ENCODE measurements around the gene TCF12. TPM values are rescaled to one million over a fixed set of nuclear protein-coding genes. Genes with fewer than 3 reads are reported as not detected.

Gene TCF12
- total RNA-seq, 1 experiment from 2014 or later, result 76.7 TPM

DNA sequence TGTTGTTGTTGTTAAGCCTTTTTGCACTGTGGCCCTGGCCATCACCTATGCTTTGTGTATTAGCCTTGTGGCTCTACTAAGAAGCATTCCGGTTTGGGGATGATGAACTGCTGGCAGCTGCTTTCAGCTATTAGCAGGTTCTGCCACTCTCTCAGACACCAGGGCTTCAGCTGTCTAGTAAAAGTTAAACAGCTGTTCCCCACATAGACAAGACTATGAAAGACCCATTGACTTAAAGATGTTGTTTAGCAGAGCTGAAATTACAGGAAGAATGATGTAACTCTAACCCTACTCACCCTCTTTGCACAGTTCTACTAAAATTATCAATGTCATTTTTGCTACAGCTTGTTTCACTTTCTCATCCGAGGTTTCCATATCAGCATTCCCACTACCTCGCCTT, 326.7 kb downstream of the TCF12 start:
- Histone ChIP-seq H3K23ac (ENCODE audit: insufficient read length, low read depth, low read length) (no peak overlapping the region), H4K8ac (replicated peaks; ENCODE audit: insufficient read length, low read depth, low read length) (no peak overlapping the region), H3K4me2 (ENCODE audit: insufficient read depth, insufficient read length, low read length) (no peak overlapping the region), H3K27ac (ENCODE audit: insufficient read length, low read depth, low read length) (no peak overlapping the region), H2BK5ac (ENCODE audit: insufficient read length, low read length) (no peak overlapping the region), H3K56ac (ENCODE audit: insufficient read length, low read depth, low read length) (no peak overlapping the region), H2BK120ac (ENCODE audit: low read depth, low read length, poor library complexity, severe bottlenecking) (no peak overlapping the region), H3K4me1 (ENCODE audit: insufficient read depth, low read length) (no peaks in the 10 kb centered on the region), H4K20me1 (ENCODE audit: control insufficient read depth, insufficient read depth, insufficient read length) (no peaks in the 10 kb centered on the region), H2AK5ac (ENCODE audit: insufficient read length, low read length) (no peak overlapping the region), H2BK12ac (ENCODE audit: insufficient read length, low read depth, low read length) (no peak overlapping the region), H3K9me3 (ENCODE audit: control insufficient read depth, low read depth, low read length) (no peaks in the 10 kb centered on the region), H3K23me2 (ENCODE audit: insufficient read length, low read depth, low read length, poor library complexity, severe bottlenecking) (no peaks in the 10 kb centered on the region), H3K14ac (ENCODE audit: insufficient read depth, low read length) (no peak overlapping the region), H3K4ac (ENCODE audit: low read depth, low read length) (no peak overlapping the region), H3T11ph (ENCODE audit: low read length) (no peak overlapping the region), H2BK20ac (ENCODE audit: low read depth, low read length, poor library complexity, severe bottlenecking) (no peak overlapping the region), H4K91ac (ENCODE audit: insufficient read length, low read depth, low read length) (no peak overlapping the region), H2AFZ (ENCODE audit: low read length) (no peak overlapping the region), H3K27me3 (ENCODE audit: insufficient read depth, low read length) (no peaks in the 10 kb centered on the region), H3K9ac (ENCODE audit: extremely low read depth, insufficient read length, low read length) (no peak overlapping the region), H3K18ac (ENCODE audit: insufficient read length, low read depth, low read length) (no peak overlapping the region), H2BK15ac (ENCODE audit: low read depth, low read length) (no peak overlapping the region), H4K5ac (ENCODE audit: insufficient read length, low read depth, low read length) (no peak overlapping the region), H3K79me2 (ENCODE audit: insufficient read depth, low read length) (no peaks in the 10 kb centered on the region), H3K79me1 (ENCODE audit: insufficient read depth, low read depth, low read length, poor library complexity, severe bottlenecking) (no peaks in the 10 kb centered on the region)
- Mint-ChIP-seq H3K9me3 (no peaks in the 10 kb centered on the region), H3K4me1 (peaks cover 7 to 9% of the 10 kb centered on the region in 2 experiments; a peak in 3 of 4 replicates), H3K4me3 (no peak overlapping the region), H3K27ac (0 out of 7 replicates have a peak overlapping the region, but pooled peaks of 1 of the 3 experiments have one; percentile 15), H3K27me3 (ENCODE audit: low read depth) (no peaks in the 10 kb centered on the region), H3K36me3 (ENCODE audit: insufficient read depth in 1 of 3, low read depth in 3 of 3) (peaks cover 43 to 60% (median 47%) of the 10 kb centered on the region in 3 experiments)
- TF ChIP-seq, protein P1, sequence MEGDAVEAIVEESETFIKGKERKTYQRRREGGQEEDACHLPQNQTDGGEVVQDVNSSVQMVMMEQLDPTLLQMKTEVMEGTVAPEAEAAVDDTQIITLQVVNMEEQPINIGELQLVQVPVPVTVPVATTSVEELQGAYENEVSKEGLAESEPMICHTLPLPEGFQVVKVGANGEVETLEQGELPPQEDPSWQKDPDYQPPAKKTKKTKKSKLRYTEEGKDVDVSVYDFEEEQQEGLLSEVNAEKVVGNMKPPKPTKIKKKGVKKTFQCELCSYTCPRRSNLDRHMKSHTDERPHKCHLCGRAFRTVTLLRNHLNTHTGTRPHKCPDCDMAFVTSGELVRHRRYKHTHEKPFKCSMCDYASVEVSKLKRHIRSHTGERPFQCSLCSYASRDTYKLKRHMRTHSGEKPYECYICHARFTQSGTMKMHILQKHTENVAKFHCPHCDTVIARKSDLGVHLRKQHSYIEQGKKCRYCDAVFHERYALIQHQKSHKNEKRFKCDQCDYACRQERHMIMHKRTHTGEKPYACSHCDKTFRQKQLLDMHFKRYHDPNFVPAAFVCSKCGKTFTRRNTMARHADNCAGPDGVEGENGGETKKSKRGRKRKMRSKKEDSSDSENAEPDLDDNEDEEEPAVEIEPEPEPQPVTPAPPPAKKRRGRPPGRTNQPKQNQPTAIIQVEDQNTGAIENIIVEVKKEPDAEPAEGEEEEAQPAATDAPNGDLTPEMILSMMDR (conservative IDR thresholded peaks at IDR 0.05), result no peak
- no CpG with 5 or more reads among the region's 3 CpGs for WGBS (ENCODE audit: extremely low coverage, insufficient read length, low lambda C conversion rate)
- no peak for DNase-seq

All from H9 (cell line).